WI38 (cell line): Measurements from ENCODE around the gene KIAA1217.

Experiments
- H3K4me3 ChIP-seq: 2 replicates; pipeline ENCODE4 v1.5.1; 2011; ENCODE audit warnings: low read depth, mild to moderate bottlenecking, control low read depth, low read length
- CTCF ChIP-seq: IDR thresholded peaks from 2 replicates; pipeline ENCODE4 v1.5.1; 2012; ENCODE audit warnings: low read depth, mild to moderate bottlenecking, control low read depth, low read length

Gene KIAA1217

GRCh38 chr10:24234784-24235183, 25.8 kb downstream of the KIAA1217 start:
- no peak overlapping the region for H3K4me3 ChIP-seq
- no peak for TF ChIP-seq CTCF

- no peak for TF ChIP-seq CTCF
- no peak overlapping the region for H3K4me3 ChIP-seq
Measured at GRCh38 chr10:24235471-24235870, 26.5 kb downstream of the KIAA1217 start.

DNA sequence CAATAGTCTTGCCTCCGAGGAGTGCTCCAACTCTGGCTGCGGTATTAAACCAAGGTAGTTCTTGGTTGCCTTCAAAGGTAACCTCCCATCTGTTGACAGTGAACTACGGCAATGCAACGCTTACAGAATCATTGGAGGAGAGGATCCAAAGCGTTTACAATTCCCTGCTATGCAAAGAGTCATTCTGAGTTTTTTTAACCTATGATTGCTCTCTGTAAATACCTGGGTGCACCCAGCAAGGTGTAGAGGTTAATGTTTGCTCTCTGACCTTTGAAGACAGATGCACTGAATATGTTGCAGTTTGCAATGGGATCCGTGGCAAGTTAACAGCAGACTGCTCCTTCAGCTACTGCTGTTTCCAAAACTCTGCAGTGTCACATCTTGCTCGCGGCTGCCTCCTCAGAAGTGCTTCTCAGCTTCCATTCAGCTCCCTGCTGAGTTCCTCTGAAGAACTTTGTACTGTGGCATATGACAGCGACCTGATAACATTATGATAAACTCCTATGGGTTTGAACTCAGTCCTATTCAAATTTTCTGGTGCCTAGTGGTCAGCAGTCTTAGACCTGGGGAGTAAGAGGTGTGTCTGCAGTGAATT, 29.0 kb downstream of the KIAA1217 start:
- H3K4me3 ChIP-seq, result no peak overlapping the region
- no peak for TF ChIP-seq CTCF

DNA sequence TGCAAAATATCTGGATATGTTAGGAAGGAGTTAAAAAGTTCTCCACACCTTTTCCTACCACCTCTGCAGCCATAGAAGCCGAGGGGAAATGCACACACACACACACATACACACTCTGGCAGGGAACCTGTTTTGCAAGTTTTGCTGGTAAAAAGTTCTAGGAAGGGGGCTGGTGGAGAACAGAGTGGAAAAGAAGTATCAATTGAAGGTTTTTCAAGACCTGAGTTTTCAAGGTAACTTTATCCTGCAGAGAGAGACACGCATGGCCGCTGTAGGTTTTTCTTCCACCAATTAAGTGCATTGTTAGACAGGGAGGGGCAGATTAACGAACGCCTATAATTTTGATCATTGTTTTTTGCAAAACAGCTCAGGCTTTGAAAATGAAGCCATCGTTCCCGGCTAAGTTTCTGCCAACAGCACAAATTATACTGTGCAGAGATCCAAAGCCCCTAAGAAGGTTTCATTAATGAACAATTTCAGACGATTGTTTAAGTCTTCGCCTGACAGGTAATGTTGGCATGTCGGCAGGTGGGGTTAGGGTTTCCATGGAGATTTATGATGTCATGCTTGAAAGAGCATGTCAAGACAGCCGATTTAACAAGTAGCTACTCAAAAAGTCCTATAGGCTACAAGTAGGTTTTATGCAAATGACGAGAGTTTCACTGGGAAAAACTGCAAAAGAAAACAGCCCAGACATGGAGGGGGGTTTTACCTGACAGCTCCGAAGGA, 29.7 kb downstream of the KIAA1217 start:
- TF ChIP-seq CTCF, result no peak
- H3K4me3 ChIP-seq, result no peak overlapping the region

GRCh38 chr10:24239289-24240040, 30.5 kb downstream of the KIAA1217 start:
- H3K4me3 ChIP-seq, result no peak overlapping the region
- no peak for TF ChIP-seq CTCF

DNA sequence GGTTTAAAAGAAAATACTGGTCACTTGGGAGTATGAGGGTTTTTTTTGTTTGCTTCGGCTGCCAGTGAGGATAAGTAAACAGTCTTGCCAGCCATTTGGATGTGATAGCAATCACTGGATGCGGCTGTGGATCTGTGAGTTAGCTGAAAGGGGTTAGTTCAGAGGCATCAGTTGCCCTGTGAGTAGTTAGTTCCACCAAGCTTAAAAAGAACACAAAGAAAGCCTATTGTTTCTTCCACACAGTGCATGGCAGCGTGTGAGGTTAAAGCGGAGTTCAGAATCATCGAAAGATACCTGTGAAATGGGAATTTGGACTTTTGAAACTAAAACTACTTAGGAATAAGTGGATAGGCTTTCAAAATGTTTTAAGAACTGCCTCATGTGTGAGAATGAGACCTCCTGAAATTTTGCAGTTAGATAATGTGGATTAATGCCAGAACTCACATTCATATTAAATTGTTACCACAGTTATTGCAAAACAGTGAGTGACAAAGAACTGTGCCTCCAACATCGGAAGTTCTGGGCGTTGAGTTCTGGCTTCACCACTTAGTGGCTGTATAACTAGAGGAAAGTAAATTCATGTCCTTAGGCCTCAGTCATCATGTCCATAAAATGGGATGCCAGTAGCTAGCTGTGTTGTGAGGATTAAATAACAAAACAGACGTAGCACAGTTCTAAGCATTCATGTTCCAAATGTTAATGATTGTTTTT, 31.3 kb downstream of the KIAA1217 start:
- TF ChIP-seq CTCF, result no peak
- no peak overlapping the region for H3K4me3 ChIP-seq
